T-helper 1 cell treated with Interleukin-12 subunit alpha and Interleukin-12 subunit beta and Interleukin-4 antibody, amounts not matched to agents 30 μg/mL and 1 μg/mL, for 36 hours (primary cell): Measurements from ENCODE around the gene SIGLEC1.

Experiments
- H3K27ac Mint-ChIP-seq: one replicate; pipeline ENCODE4 v1.8.0; 2021; ENCODE audit warnings: mild to moderate bottlenecking, mixed read lengths
- H3K27me3 Mint-ChIP-seq: one replicate; pipeline ENCODE4 v1.8.0; 2021; ENCODE audit warnings: low read depth, mixed read lengths
- H3K36me3 Mint-ChIP-seq: one replicate; pipeline ENCODE4 v1.8.0; 2021; ENCODE audit warnings: low read depth, mixed read lengths
- H3K4me1 Mint-ChIP-seq: one replicate; pipeline ENCODE4 v1.8.0; 2021; ENCODE audit warnings: low read depth, mixed read lengths
- H3K4me3 Mint-ChIP-seq: one replicate; pipeline ENCODE4 v1.8.0; 2021; ENCODE audit warnings: mild to moderate bottlenecking, moderate library complexity, mixed read lengths
- H3K9me3 Mint-ChIP-seq: one replicate; pipeline ENCODE4 v1.8.0; 2021; ENCODE audit warnings: mixed read lengths

Gene SIGLEC1

GRCh38 chr20:3677733-3678132 lies 34.7 kb downstream of the SIGLEC1 start:
- H3K27ac Mint-ChIP-seq, result no peak overlapping the region

GRCh38 chr20:3674995-3675900 lies 37.2 kb downstream of the SIGLEC1 start:
- no peaks in the 10 kb centered on the region for H3K36me3 Mint-ChIP-seq
- H3K4me1 Mint-ChIP-seq, result peaks cover 3% of the 10 kb centered on the region
- H3K4me3 Mint-ChIP-seq, result no peak overlapping the region
- H3K27ac Mint-ChIP-seq, result no peak overlapping the region
- peaks cover 71% of the 10 kb centered on the region for H3K27me3 Mint-ChIP-seq
- no peaks in the 10 kb centered on the region for H3K9me3 Mint-ChIP-seq

More at GRCh38 chr20:3677733-3678132, 34.7 kb downstream of the SIGLEC1 start:
- Mint-ChIP-seq H3K36me3 (no peaks in the 10 kb centered on the region), H3K9me3 (no peaks in the 10 kb centered on the region), H3K4me1 (peaks cover 3% of the 10 kb centered on the region), H3K4me3 (no peak overlapping the region), H3K27me3 (peaks cover 67% of the 10 kb centered on the region)

- Mint-ChIP-seq H3K4me1 (peaks cover 3% of the 10 kb centered on the region), H3K4me3 (no peak overlapping the region), H3K27ac (no peak overlapping the region), H3K36me3 (no peaks in the 10 kb centered on the region), H3K27me3 (peaks cover 73% of the 10 kb centered on the region), H3K9me3 (no peaks in the 10 kb centered on the region)
Observed at GRCh38 chr20:3674447-3674846, 38.0 kb downstream of the SIGLEC1 start.

- Mint-ChIP-seq H3K4me1 (peaks cover 3% of the 10 kb centered on the region), H3K27ac (no peak overlapping the region), H3K36me3 (no peaks in the 10 kb centered on the region), H3K9me3 (no peaks in the 10 kb centered on the region), H3K27me3 (peaks cover 71% of the 10 kb centered on the region), H3K4me3 (no peak overlapping the region)
Observed at GRCh38 chr20:3673221-3674070, 39.0 kb downstream of the SIGLEC1 start.

- H3K27me3 Mint-ChIP-seq, result peaks cover 66% of the 10 kb centered on the region
- peaks cover 3% of the 10 kb centered on the region for H3K4me1 Mint-ChIP-seq
- no peaks in the 10 kb centered on the region for H3K9me3 Mint-ChIP-seq
- no peaks in the 10 kb centered on the region for H3K36me3 Mint-ChIP-seq
- no peak overlapping the region for H3K4me3 Mint-ChIP-seq
- H3K27ac Mint-ChIP-seq, result no peak overlapping the region
Observed at GRCh38 chr20:3672547-3673171, 39.7 kb downstream of the SIGLEC1 start.

- Mint-ChIP-seq H3K4me1 (peaks cover 5% of the 10 kb centered on the region), H3K27me3 (peaks cover 67% of the 10 kb centered on the region), H3K9me3 (no peaks in the 10 kb centered on the region), H3K4me3 (no peak overlapping the region), H3K27ac (no peak overlapping the region), H3K36me3 (no peaks in the 10 kb centered on the region)
Observed at GRCh38 chr20:3671986-3672546, 40.3 kb downstream of the SIGLEC1 start.

- Mint-ChIP-seq H3K4me1 (peaks cover 7% of the 10 kb centered on the region), H3K27ac (no peak overlapping the region), H3K36me3 (no peaks in the 10 kb centered on the region), H3K27me3 (peaks cover 62% of the 10 kb centered on the region), H3K9me3 (no peaks in the 10 kb centered on the region), H3K4me3 (no peak overlapping the region)
Observed at GRCh38 chr20:3670945-3671344, 41.5 kb downstream of the SIGLEC1 start.

- peaks cover 62% of the 10 kb centered on the region for H3K27me3 Mint-ChIP-seq
- H3K27ac Mint-ChIP-seq, result no peak overlapping the region
- no peak overlapping the region for H3K4me3 Mint-ChIP-seq
Observed at GRCh38 chr20:3670511-3670910, 41.9 kb downstream of the SIGLEC1 start.

GRCh38 chr20:3669710-3670367 lies 42.6 kb downstream of the SIGLEC1 start:
- no peaks in the 10 kb centered on the region for H3K9me3 Mint-ChIP-seq
- no peaks in the 10 kb centered on the region for H3K36me3 Mint-ChIP-seq
- H3K27me3 Mint-ChIP-seq, result peaks cover 55% of the 10 kb centered on the region
- no peak overlapping the region for H3K4me3 Mint-ChIP-seq
- no peak overlapping the region for H3K27ac Mint-ChIP-seq
- peaks cover 16% of the 10 kb centered on the region for H3K4me1 Mint-ChIP-seq

More at GRCh38 chr20:3670511-3670910, 41.9 kb downstream of the SIGLEC1 start:
- H3K4me1 Mint-ChIP-seq, result peaks cover 10% of the 10 kb centered on the region
- H3K36me3 Mint-ChIP-seq, result no peaks in the 10 kb centered on the region
- no peaks in the 10 kb centered on the region for H3K9me3 Mint-ChIP-seq

GRCh38 chr20:3667434-3668037 lies 44.9 kb downstream of the SIGLEC1 start:
- H3K27ac Mint-ChIP-seq, result no peak overlapping the region
- H3K27me3 Mint-ChIP-seq, result peaks cover 58% of the 10 kb centered on the region

GRCh38 chr20:3663858-3664257 lies 48.5 kb downstream of the SIGLEC1 start:
- Mint-ChIP-seq H3K4me3 (no peak overlapping the region), H3K27ac (no peak overlapping the region), H3K27me3 (peaks cover 52% of the 10 kb centered on the region), H3K4me1 (peaks cover 28% of the 10 kb centered on the region), H3K9me3 (no peaks in the 10 kb centered on the region), H3K36me3 (no peaks in the 10 kb centered on the region)

More at GRCh38 chr20:3667434-3668037, 44.9 kb downstream of the SIGLEC1 start:
- Mint-ChIP-seq H3K4me3 (no peak overlapping the region), H3K36me3 (no peaks in the 10 kb centered on the region), H3K4me1 (peaks cover 19% of the 10 kb centered on the region), H3K9me3 (no peaks in the 10 kb centered on the region)

- no peak within 1 kb of the TSS for H3K4me3 Mint-ChIP-seq
- peaks cover 30% of the 10 kb centered on the region for H3K4me1 Mint-ChIP-seq
- no peak within 1 kb of the TSS for H3K27ac Mint-ChIP-seq
- H3K36me3 Mint-ChIP-seq, result no peaks in the 10 kb centered on the region
- no peaks in the 10 kb centered on the region for H3K9me3 Mint-ChIP-seq
- H3K27me3 Mint-ChIP-seq, result peaks cover 53% of the 10 kb centered on the region
Observed at GRCh38 chr20:3663031-3663701, 49.2 kb downstream of the SIGLEC1 start, which contains the start of gene GFRA4. TSS of gene GFRA4 (minus strand) at chr20:3663399. CDS start at chr20:3663399, 0 bp downstream.
